GM19463 (cell line): ENCODE results near the gene SELENOH.
A peak's percentile ranks its signal among the peaks of the same experiment; 100 is the strongest.
"Not testable (repeated sequence)": the region's sequence is repeated elsewhere in the genome, so short reads cannot be mapped to it uniquely, and the experiment has no call there.

ENCODE experiments used
- ATAC-seq: cut with Tn5 transposase; IDR thresholded peaks from one replicate; pipeline ENCODE4 v1.9.1; 2021; ENCODE audit warnings: mild to moderate bottlenecking, moderate library complexity; ENCODE audit not compliant: unreplicated experiment

The SELENOH gene

DNA sequence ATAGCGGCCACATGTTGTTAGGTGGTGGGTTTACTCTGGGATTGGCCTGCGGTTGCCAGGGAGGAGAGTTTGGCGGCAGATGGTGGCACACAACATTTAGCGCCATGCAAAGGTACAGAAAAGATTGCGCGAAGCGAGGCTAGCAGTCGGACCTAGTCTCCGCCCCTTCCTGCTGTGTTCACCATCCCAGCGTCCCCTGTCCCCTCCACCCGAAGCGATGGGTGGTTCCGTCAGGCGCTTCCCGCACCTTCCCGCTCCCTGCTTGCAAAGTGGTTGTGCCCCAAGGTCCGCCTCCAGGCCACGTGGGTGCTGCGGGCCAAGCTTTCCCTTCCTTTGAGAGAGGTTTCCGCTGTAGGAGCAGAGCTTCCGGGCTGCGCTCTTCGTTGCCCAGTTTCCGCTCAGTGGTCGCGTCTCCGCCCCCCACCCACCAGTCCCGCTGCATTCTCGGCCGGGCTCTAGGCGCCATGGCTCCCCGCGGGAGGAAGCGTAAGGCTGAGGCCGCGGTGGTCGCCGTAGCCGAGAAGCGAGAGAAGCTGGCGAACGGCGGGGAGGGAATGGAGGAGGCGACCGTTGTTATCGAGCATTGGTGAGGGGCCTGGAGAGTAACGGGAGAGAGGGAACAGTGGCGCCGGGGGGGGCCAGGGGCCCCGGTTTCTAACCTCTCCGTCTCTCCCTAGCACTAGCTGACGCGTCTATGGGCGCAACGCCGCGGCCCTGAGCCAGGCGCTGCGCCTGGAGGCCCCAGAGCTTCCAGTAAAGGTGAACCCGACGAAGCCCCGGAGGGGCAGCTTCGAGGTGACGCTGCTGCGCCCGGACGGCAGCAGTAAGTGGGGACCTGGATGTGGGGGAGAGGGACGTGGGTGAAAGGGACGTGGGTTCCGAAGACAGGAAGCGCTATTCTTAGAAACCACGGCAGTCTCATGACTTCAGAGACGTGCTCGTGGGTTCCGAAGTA is at the start of gene SELENOH:
Gene SELENOH, plus strand, starts transcription at position 360 of the 955 bp plus-strand sequence. Its CDS starts 105 bp downstream, at position 465.
- peak; percentile 89 for ATAC-seq

- no peak for ATAC-seq
Observed at GRCh38 chr11:57698843-57699365, 42.4 kb upstream of the SELENOH start.

DNA sequence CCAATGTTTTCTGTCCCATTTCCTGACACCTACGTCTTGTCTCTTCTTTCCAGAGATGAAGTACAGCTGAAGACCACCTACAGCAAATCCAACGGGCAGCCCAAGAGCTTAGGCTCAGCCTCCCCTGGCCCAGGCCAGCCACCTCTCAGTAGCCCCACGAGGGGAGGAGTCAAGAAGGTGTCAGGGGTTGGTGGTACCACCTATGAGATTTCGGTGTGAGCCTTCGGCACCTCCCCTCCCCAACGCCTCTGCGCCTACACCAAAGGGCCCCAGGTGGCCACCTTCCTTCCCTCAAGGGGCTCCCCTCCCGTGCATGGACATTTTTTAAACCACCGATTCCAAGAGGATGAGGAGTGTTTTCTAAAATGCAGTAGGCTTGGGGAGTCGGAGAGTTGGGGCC is 41.5 kb upstream of the SELENOH start:
- ATAC-seq = no peak

- no peak for ATAC-seq
Observed at GRCh38 chr11:57700425-57700824, 40.9 kb upstream of the SELENOH start.

GRCh38 chr11:57703341-57703740 is 38.0 kb upstream of the SELENOH start:
- no peak for ATAC-seq

DNA sequence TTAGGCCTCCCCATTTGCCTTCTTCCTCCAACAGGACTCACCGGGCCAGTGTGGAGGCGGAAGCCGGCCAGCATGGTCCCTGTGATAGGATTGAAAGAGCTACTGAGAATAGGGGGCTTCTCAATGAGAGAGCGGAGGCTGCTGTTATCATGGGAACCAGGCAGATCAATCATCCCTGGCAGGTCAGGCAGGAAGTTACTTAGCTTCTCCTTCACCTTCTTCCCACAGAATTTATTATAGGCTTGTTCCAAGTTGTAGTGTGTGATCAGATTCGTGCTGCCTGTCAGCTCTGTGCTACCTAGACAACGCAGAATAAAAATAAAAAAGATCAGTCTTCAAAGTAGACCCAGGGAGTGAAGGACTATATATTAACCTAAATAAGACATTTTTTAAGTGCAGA is 36.4 kb upstream of the SELENOH start:
- no peak for ATAC-seq

DNA sequence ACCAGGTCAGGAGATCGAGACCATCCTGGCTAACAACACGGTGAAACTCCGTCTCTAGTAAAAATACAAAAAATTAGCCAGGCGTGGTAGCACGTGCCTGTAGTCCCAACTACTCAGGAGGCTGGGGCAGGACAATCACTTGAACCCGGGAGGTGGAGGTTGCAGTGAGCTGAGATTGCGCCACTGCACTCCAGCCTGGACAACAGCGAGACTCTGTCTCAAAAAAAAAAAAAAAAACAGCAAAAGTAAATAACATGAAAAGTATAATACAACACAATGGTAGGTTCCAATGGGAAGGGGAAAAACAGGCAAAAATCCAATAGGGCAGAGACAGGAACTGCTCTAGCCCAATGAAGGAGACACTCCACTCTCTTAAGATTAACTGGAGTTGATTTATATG is 35.9 kb upstream of the SELENOH start:
- ATAC-seq = not testable (repeated sequence)

- no peak for ATAC-seq
Observed at GRCh38 chr11:57709802-57710367, 31.4 kb upstream of the SELENOH start.

- peak; percentile 37 for ATAC-seq
Observed at GRCh38 chr11:57711414-57712255, 29.7 kb upstream of the SELENOH start, which contains the start of gene MED19. MED19 (minus strand) TSS chr11:57712215; CDS start chr11:57712179, 36 bp downstream.

DNA sequence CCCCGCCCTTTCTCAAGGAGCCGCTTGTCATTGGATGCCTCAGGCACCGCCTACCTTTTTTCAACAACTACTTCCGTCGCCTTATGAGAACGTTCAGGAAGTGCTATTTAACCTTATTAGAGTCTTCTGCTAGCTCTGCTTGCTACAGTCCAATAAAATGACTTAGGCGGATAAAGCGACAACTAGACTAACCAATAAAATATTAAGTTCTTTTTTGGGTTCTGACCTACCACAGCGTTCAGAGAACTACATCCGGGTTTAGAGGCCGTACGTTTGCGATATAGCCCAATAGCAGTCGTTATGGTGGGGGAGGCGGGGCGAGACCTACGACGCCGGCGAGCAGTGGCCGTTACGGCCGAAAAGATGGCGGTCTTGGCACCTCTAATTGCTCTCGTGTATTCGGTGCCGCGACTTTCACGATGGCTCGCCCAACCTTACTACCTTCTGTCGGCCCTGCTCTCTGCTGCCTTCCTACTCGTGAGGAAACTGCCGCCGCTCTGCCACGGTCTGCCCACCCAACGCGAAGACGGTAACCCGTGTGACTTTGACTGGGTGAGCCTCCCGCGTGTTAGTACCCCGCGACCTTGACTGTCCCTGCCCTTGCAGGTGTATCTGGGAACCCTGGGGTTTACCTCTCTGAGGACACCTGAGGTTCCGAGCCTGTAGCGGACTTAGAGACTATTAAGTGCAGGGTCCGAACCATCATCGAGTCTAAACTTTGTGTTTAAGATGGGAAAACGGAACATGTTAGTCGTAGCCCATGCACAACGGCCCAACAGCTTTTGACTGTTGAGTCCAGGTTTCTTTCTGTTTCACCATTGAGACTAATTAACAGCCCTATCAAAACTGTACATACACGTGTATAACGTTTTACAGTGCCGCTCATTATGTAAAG is 28.8 kb upstream of the SELENOH start, which contains the start of gene TMX2:
Gene TMX2, plus strand, starts transcription at position 338 of the 895 bp plus-strand sequence. Its CDS starts 26 bp downstream, at position 364.
- ATAC-seq = peak; percentile 93

GRCh38 chr11:57713835-57714234 is 27.5 kb upstream of the SELENOH start:
- no peak for ATAC-seq

DNA sequence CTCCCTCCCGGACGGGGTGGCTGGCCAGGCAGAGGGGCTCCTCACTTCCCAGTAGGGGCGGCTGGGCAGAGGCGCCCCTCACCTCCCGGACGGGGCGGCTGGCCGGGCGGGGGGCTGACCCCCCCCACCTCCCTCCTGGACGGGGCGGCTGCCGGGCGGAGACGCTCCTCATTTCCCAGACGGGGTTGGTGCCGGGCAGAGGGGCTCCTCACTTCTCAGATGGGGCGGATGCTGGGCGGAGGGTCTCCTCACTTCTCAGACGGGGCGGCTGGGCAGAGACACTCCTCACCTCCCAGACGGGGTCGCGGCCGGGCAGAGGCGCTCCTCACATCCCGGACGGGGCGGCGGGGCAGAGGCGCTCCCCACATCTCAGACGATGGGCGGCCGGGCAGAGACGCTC is 24.6 kb upstream of the SELENOH start:
- ATAC-seq = not testable (repeated sequence)

- ATAC-seq = no peak
Observed at GRCh38 chr11:57727185-57727584, 14.1 kb upstream of the SELENOH start.

DNA sequence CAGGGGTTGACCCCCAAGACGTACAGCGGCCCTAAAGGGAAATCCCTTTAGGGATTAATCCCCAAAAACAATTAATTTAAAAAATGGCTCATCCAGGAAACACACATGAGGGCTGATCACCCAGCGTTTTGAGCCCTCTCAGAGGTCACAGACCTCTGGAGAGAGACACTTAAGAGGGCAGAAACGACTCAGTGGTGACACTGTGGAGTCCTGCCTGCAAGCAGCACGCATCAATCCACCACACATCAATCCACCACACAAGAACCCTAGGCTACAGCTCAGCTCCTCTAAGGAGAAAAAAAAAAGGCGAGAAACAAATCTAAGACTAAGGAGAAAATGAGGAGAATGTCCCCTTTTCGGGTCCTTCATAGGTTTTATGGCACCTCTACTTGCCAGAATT is 12.5 kb upstream of the SELENOH start:
- no peak for ATAC-seq

- no peak for ATAC-seq
Observed at GRCh38 chr11:57729479-57729878, 11.8 kb upstream of the SELENOH start.

GRCh38 chr11:57732661-57733060 is 8.6 kb upstream of the SELENOH start:
- ATAC-seq = no peak

DNA sequence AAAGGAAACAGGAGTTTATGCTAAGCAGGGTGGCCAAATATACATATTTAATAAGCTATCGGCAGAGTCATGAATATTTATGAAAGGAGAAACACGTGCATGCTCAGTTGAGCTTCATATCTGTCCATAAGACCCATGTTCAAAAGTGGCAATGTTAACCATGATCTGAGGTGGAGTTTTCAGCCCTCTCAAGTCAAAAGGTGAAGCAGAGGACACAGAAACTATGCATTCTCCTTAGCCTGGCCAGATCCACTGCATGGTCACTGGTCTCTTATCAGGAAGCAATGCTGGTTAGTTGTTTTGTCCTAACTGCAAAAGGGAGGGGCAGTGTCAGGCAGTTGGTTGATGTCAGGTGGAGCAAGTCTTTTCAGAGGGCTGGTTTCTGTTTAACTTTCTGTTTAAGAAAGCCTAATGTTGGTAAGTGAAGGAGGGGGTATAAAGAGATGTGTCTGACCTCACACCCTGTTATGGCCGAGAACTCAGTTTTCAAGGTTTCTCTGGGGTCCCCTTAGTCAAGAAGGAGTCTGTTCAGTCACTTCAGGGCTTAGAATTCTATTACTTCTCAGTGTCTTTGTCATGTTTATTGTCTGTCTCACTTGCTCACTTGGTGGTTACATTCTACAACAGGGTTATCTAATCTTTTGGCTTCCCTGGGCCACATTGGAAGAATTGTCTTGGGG is 5.5 kb upstream of the SELENOH start:
- ATAC-seq = peak; percentile 58

DNA sequence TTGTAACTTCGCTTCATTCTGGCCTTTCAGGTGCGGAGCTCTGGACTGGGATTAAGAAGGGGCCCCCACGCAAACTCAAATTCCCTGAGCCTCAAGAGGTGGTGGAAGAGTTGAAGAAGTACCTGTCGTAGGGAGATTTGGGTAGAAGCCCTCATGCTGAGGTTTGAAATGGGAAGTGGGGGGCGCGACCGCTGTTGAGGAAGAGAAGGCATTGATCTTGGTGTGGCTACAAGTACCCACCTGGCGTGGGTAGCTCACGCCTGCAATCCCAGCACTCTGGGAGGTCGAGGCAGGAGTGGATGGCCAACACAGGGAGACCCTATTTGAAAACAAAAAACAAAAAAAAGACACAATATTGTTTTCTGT is 779 bp downstream of the SELENOH start:
- ATAC-seq = no peak

GRCh38 chr11:57744357-57744756 is 3.1 kb downstream of the SELENOH start:
- no peak for ATAC-seq
